Activated CD8-positive, alpha-beta T cell treated with anti-CD3 and anti-CD28 coated beads for 36 hours (primary cell): ENCODE data around the gene TAS2R38. TPM values are rescaled to one million over a fixed set of nuclear protein-coding genes. Genes with fewer than 3 reads are reported as not detected.

Experiments used
- ATAC-seq: fragments of 200-7000 bp; cut with Tn5 transposase; one replicate; pipeline ENCODE4 v1.10.0; 2021; ENCODE audit warnings: mild to moderate bottlenecking, moderate library complexity
- CTCF ChIA-PET: fragments of 350-600 bp; sonication (Branson Sonifier 250); formaldehyde crosslinking; loops from one replicate; lab custom pipeline; 2021; ENCODE audit warnings: antibody characterized with exemption; lab: Charles Lee
- POLR2A ChIA-PET: fragments of 350-600 bp; sonication (Branson Sonifier 250); formaldehyde crosslinking; loops from one replicate; lab custom pipeline; 2021; ENCODE audit warnings: antibody characterized with exemption; lab: Charles Lee
- DNase-seq: peaks from one replicate; pipeline ENCODE4 v3.0.0-alpha.2; 2020
- H3K27ac Mint-ChIP-seq: one replicate; pipeline ENCODE4 v1.8.0; 2021; ENCODE audit warnings: mild to moderate bottlenecking, mixed read lengths
- H3K27me3 Mint-ChIP-seq: one replicate; pipeline ENCODE4 v1.8.0; 2021; ENCODE audit warnings: mixed read lengths
- H3K36me3 Mint-ChIP-seq: one replicate; pipeline ENCODE4 v1.8.0; 2021; ENCODE audit warnings: low read depth, mixed read lengths
- H3K4me1 Mint-ChIP-seq: one replicate; pipeline ENCODE4 v1.8.0; 2021; ENCODE audit warnings: low read depth, mixed read lengths
- H3K4me3 Mint-ChIP-seq: one replicate; pipeline ENCODE4 v1.8.0; 2021; ENCODE audit warnings: mild to moderate bottlenecking, moderate library complexity, mixed read lengths
- H3K9me3 Mint-ChIP-seq: one replicate; pipeline ENCODE4 v1.8.0; 2021; ENCODE audit warnings: mixed read lengths
- CTCF ChIP-seq: fragments of 200-600 bp; IDR thresholded peaks from one replicate; pipeline ENCODE4 v1.8.0; 2022; ENCODE audit warnings: antibody characterized with exemption, mild to moderate bottlenecking
- intact Hi-C: fragments of 100-400 bp; cut with micrococcal nuclease; formaldehyde crosslinking; loops from one replicate; pipeline ENCODE4 v1.10.0; 2022
- total RNA-seq, 2 experiments: library from RNA; stranded (reverse); gene quantifications; one replicate each; pipeline ENCODE4 v1.2.3, GENCODE V29; 2021

TAS2R38 gene
- total RNA-seq, 2 experiments from 2014 or later, result not detected

GRCh38 chr7:141999058-141999623 lies 25.6 kb upstream of the TAS2R38 start:
- H3K4me1 Mint-ChIP-seq, result no peaks in the 10 kb centered on the region
- TF ChIP-seq CTCF, result no peak
- CTCF ChIA-PET, result no interaction called here
- no peak overlapping the region for H3K4me3 Mint-ChIP-seq
- intact Hi-C loops, result no loop called here
- H3K27me3 Mint-ChIP-seq, result peaks cover 10% of the 10 kb centered on the region
- no peaks in the 10 kb centered on the region for H3K9me3 Mint-ChIP-seq
- no peaks in the 10 kb centered on the region for H3K36me3 Mint-ChIP-seq
- no peak for DNase-seq
- POLR2A ChIA-PET, result no interaction called here
- no peak overlapping the region for H3K27ac Mint-ChIP-seq
- ATAC-seq, result no peak

- CTCF ChIA-PET, result interaction anchor here (1.7 to 2.9 kb wide), 2 partner anchors 18 to 307 kb away, joined by 3 to 14 read pairs; no protein-coding TSS in a partner anchor
- H3K27ac Mint-ChIP-seq, result no peak overlapping the region
- TF ChIP-seq CTCF, result no peak
- no peak for ATAC-seq
- no peaks in the 10 kb centered on the region for H3K9me3 Mint-ChIP-seq
- POLR2A ChIA-PET, result no interaction called here
- no peaks in the 10 kb centered on the region for H3K4me1 Mint-ChIP-seq
- DNase-seq, result no peak
- H3K4me3 Mint-ChIP-seq, result no peak overlapping the region
- intact Hi-C loops, result no loop called here
- peaks cover 3% of the 10 kb centered on the region for H3K27me3 Mint-ChIP-seq
- no peaks in the 10 kb centered on the region for H3K36me3 Mint-ChIP-seq
Measured at GRCh38 chr7:141993354-141993753, 19.8 kb upstream of the TAS2R38 start.

GRCh38 chr7:141992688-141993087 lies 19.1 kb upstream of the TAS2R38 start:
- ChIA-PET CTCF (interaction anchor here (1.7 to 2.9 kb wide), 2 partner anchors 17 to 308 kb away, joined by 3 to 14 read pairs; no protein-coding TSS in a partner anchor), POLR2A (no interaction called here)
- H3K4me1 Mint-ChIP-seq, result no peaks in the 10 kb centered on the region
- no peaks in the 10 kb centered on the region for H3K9me3 Mint-ChIP-seq
- DNase-seq, result no peak
- no peaks in the 10 kb centered on the region for H3K36me3 Mint-ChIP-seq
- H3K27ac Mint-ChIP-seq, result no peak overlapping the region
- H3K27me3 Mint-ChIP-seq, result peaks cover 2% of the 10 kb centered on the region
- no peak for TF ChIP-seq CTCF
- no peak overlapping the region for H3K4me3 Mint-ChIP-seq
- intact Hi-C loops, result no loop called here
- ATAC-seq, result no peak

GRCh38 chr7:141992156-141992555 lies 18.6 kb upstream of the TAS2R38 start:
- ChIA-PET POLR2A (no interaction called here), CTCF (interaction anchor here (2.9 kb wide), 1 partner anchor 16 kb away, joined by 14 read pairs; no protein-coding TSS in a partner anchor)
- DNase-seq, result no peak
- Mint-ChIP-seq H3K27me3 (peaks cover 2% of the 10 kb centered on the region), H3K4me3 (no peak overlapping the region), H3K9me3 (no peaks in the 10 kb centered on the region), H3K27ac (no peak overlapping the region), H3K4me1 (no peaks in the 10 kb centered on the region), H3K36me3 (no peaks in the 10 kb centered on the region)
- intact Hi-C loops, result no loop called here
- no peak for ATAC-seq
- TF ChIP-seq CTCF, result no peak

- H3K4me1 Mint-ChIP-seq, result no peaks in the 10 kb centered on the region
- H3K27ac Mint-ChIP-seq, result no peak overlapping the region
- ChIA-PET CTCF (no interaction called here), POLR2A (no interaction called here)
- DNase-seq (no peak), ATAC-seq (no peak)
- no peaks in the 10 kb centered on the region for H3K9me3 Mint-ChIP-seq
- H3K27me3 Mint-ChIP-seq, result no peaks in the 10 kb centered on the region
- H3K4me3 Mint-ChIP-seq, result no peak overlapping the region
- intact Hi-C loops, result no loop called here
- no peaks in the 10 kb centered on the region for H3K36me3 Mint-ChIP-seq
- no peak for TF ChIP-seq CTCF
Measured at GRCh38 chr7:141991140-141991539, 17.6 kb upstream of the TAS2R38 start.
